LNCaP clone FGC (cell line): Measurements from ENCODE around the gene HHAT.

Experiments used
- DNase-seq: peaks from one replicate; pipeline ENCODE4 v3.0.0-alpha.2; 2011; ENCODE audit warnings: low read depth
- H3K4me3 ChIP-seq: 2 replicates; pipeline ENCODE4 v1.5.1; 2011; ENCODE audit warnings: mild to moderate bottlenecking, low read depth, low read length, control low read depth
- CTCF ChIP-seq: IDR thresholded peaks from 2 replicates; pipeline ENCODE4 v1.5.1; 2012; ENCODE audit warnings: mild to moderate bottlenecking; ENCODE audit not compliant: control insufficient read depth, insufficient read depth; ENCODE audit errors: extremely low read depth

HHAT gene

DNA sequence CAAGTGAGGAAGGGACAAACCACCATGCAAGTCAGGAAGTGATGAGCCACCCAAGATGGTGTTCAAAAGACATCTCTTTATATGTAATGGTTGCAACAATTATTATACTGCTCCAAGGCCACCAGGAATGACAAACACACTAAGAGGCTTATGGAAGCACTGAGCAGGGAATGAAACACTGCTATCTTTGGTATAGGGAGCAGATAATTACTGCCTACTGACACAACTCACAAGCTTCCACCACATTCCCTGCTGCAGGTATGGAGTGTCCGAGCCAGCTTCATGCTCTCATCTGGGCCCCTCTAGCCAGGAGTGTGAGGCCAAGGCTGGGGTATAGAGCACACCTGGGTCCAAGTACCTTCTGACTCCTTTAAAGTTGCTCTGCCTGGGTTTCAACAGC, 371.4 kb downstream of the HHAT start:
- TF ChIP-seq CTCF = no peak
- H3K4me3 ChIP-seq = no peak overlapping the region
- DNase-seq = no peak

DNA sequence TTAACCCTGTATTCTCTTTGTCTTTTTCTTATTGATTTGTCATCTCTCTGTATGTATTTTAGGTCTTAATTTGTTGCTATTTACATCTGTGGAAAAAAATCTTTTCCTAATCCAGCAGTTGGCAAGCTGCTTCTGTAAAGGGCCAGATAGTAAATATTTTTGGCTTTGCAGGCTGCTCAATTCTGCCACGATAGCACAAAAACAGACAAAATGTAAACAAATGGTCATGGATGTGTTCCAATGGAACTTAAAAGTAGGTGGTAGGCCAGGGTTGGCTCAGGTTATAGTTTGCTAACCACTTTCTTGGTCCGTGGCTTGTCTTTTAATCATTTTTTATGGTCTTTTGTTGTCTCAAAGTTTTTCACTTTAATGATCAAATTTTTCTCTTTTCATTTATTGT, 371.8 kb downstream of the HHAT start:
- peak; percentile 51 for DNase-seq
- H3K4me3 ChIP-seq = no peak overlapping the region
- TF ChIP-seq CTCF = no peak

GRCh38 chr1:210702506-210702905, 373.8 kb downstream of the HHAT start:
- DNase-seq = no peak
- no peak overlapping the region for H3K4me3 ChIP-seq
- no peak for TF ChIP-seq CTCF

- DNase-seq = no peak
- no peak overlapping the region for H3K4me3 ChIP-seq
- TF ChIP-seq CTCF = no peak
These were observed 374.9 kb downstream of the HHAT start for GRCh38 chr1:210703593-210703992.

- no peak for TF ChIP-seq CTCF
- DNase-seq = no peak
- H3K4me3 ChIP-seq = no peak overlapping the region
These were observed 376.4 kb downstream of the HHAT start for GRCh38 chr1:210705086-210705485.

GRCh38 chr1:210706246-210706645, 377.5 kb downstream of the HHAT start:
- no peak overlapping the region for H3K4me3 ChIP-seq
- DNase-seq = no peak
- TF ChIP-seq CTCF = no peak
